ENCODE data around the gene TMEM178B.

The TMEM178B gene

DNA sequence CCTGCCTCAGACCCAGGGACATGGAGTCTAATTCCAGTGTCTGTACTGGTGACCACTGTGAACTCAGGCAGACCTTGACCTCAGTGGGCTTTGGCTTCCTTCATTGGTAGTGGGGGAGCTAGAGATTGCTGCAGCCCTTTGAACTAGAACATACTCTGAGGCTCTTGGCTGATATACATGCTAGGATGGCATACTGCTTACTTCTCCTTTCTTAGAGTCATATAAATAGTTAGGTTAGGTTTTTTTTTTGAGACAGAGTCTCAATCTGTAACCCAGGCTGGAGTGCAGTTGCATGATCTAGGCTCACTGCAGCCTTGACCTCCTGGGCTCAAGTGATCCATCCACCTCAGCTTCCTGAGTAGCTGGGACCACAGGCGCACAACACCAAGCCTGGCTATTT, 49.7 kb downstream of the TMEM178B start:
- H3K36me3 Mint-ChIP-seq (ENCODE audit: low read depth) = no peaks in the 10 kb centered on the region
- no peak overlapping the region for H3K27ac Mint-ChIP-seq
- TF ChIP-seq, protein P1, sequence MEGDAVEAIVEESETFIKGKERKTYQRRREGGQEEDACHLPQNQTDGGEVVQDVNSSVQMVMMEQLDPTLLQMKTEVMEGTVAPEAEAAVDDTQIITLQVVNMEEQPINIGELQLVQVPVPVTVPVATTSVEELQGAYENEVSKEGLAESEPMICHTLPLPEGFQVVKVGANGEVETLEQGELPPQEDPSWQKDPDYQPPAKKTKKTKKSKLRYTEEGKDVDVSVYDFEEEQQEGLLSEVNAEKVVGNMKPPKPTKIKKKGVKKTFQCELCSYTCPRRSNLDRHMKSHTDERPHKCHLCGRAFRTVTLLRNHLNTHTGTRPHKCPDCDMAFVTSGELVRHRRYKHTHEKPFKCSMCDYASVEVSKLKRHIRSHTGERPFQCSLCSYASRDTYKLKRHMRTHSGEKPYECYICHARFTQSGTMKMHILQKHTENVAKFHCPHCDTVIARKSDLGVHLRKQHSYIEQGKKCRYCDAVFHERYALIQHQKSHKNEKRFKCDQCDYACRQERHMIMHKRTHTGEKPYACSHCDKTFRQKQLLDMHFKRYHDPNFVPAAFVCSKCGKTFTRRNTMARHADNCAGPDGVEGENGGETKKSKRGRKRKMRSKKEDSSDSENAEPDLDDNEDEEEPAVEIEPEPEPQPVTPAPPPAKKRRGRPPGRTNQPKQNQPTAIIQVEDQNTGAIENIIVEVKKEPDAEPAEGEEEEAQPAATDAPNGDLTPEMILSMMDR (IDR thresholded peaks at IDR 0.05; ENCODE audit: unreplicated experiment in 3 of 3) = no peak
- H3K9me3 Mint-ChIP-seq = no peaks in the 10 kb centered on the region
- no peaks in the 10 kb centered on the region for H3K27me3 Mint-ChIP-seq (ENCODE audit: low read depth)
- H3K4me3 Mint-ChIP-seq = no peak overlapping the region
- no peaks in the 10 kb centered on the region for H3K4me1 Mint-ChIP-seq

DNA sequence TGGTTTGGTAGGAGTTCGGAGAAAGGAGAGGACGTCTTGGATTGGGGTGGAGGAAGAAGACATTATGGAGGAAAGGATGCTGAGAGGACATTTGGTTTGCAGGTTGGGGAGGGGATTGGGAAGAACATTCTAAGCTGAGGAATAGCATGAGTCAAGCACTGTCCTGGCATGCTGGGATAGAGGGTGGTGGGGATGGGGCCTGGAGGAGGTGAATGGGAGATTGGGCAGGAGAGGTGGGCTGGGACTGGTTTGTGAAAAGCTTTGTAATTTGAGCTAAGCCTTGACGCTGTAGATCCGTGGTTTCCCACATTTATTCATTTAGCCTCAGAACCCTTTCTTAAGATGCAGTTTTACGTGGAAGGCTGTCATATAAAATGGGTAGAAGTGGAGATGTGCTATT, 52.2 kb downstream of the TMEM178B start:
- Mint-ChIP-seq H3K4me3 (no peak overlapping the region), H3K4me1 (no peaks in the 10 kb centered on the region), H3K9me3 (no peaks in the 10 kb centered on the region), H3K36me3 (ENCODE audit: low read depth) (no peaks in the 10 kb centered on the region), H3K27ac (no peak overlapping the region), H3K27me3 (ENCODE audit: low read depth) (no peaks in the 10 kb centered on the region)
- TF ChIP-seq, protein P1 (IDR thresholded peaks at IDR 0.05; ENCODE audit: unreplicated experiment in 3 of 3) = no peak

DNA sequence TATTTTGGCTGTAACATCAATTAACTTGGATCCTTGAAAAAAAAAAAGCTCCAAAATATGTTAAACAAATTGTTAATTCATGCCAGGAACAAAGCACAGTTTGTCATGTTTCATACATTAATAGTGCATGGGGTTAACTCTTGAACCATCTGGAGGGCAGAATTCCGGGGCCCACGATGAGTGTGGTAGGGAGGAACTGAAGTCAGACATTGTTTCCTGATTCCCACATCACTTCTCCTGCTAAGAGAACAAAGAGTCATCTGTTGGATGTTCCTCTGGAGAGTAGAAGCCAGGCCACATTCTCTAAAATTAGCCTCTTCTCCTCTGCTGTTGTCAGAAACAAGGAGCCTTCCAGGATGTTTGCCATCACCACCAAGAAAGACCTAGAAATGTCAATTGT, 54.6 kb downstream of the TMEM178B start:
- Mint-ChIP-seq H3K4me3 (no peak overlapping the region), H3K27me3 (ENCODE audit: low read depth) (no peaks in the 10 kb centered on the region), H3K36me3 (ENCODE audit: low read depth) (no peaks in the 10 kb centered on the region), H3K27ac (no peak overlapping the region), H3K9me3 (no peaks in the 10 kb centered on the region), H3K4me1 (no peaks in the 10 kb centered on the region)
- TF ChIP-seq, protein P1 (IDR thresholded peaks at IDR 0.05; ENCODE audit: unreplicated experiment in 3 of 3) = no peak

DNA sequence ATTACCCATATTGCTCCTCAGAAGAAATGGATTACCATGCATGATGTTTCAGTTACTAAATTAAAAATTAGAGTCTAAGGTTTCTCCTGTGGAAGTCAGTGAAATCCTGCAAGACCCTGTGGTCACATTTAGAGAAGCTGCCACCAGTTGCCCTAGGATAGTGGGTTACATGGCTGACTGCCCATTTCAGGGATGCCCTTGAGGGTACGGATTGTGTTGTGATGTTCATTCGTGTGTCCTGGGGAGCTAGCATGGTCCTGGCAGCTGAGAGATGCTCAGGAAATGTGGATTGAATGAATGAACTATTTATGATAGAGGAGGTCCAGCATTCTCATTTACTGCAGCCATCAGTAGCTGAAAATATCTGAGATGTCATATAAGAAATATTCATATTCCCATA, 55.1 kb downstream of the TMEM178B start:
- Mint-ChIP-seq H3K27me3 (ENCODE audit: low read depth) (no peaks in the 10 kb centered on the region), H3K9me3 (no peaks in the 10 kb centered on the region), H3K4me3 (no peak overlapping the region)

DNA sequence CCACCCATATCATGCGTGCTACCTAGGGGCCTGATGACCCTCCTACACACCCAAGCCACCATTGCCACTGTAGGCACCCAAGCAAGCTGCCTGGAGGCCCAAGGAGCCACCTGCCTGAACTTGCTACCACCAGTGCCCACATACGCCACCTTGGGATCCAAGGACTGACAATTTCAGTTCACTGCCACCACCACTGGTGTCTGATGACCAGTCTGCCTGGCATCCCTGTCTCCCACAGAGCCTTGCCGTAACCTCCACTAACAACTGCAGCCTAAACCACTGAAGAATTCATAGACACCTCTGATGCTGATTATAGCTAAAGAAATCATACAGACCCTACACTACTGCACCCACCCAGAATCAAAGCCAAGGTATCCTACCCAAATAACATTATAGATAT, 58.8 kb downstream of the TMEM178B start:
- Mint-ChIP-seq H3K9me3 (no peaks in the 10 kb centered on the region), H3K27ac (no peak overlapping the region), H3K27me3 (ENCODE audit: low read depth) (no peaks in the 10 kb centered on the region), H3K36me3 (ENCODE audit: low read depth) (no peaks in the 10 kb centered on the region), H3K4me3 (no peak overlapping the region), H3K4me1 (no peaks in the 10 kb centered on the region)
- TF ChIP-seq, protein P1 (IDR thresholded peaks at IDR 0.05; ENCODE audit: unreplicated experiment in 3 of 3) = no peak

More for the DNA sequence above, 55.1 kb downstream of the TMEM178B start:
- Mint-ChIP-seq H3K4me1 (no peaks in the 10 kb centered on the region), H3K36me3 (ENCODE audit: low read depth) (no peaks in the 10 kb centered on the region), H3K27ac (no peak overlapping the region)
- TF ChIP-seq, protein P1 (IDR thresholded peaks at IDR 0.05; ENCODE audit: unreplicated experiment in 3 of 3) = no peak

DNA sequence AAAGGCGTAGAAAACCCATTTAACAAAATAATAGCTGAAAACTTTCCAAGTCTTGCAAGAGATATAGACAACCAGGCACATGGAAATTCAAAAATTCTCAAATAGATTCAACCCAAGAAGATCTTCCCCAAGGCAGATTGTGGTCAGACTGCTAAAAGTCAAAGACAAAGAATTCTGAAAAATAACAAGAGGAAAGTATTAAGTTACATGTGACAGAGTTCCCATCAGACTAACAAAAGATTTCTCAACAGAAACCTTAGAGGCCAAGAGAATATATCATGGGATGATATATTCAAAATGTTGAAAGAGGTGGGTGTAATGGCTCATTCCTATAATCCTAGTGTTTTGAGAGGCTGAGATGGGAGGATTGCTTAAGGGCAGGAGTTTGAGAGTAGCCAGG, 59.8 kb downstream of the TMEM178B start:
- H3K4me3 Mint-ChIP-seq = no peak overlapping the region
- TF ChIP-seq, protein P1 (IDR thresholded peaks at IDR 0.05; ENCODE audit: unreplicated experiment in 3 of 3) = no peak
- no peaks in the 10 kb centered on the region for H3K27me3 Mint-ChIP-seq (ENCODE audit: low read depth)
- H3K4me1 Mint-ChIP-seq = no peaks in the 10 kb centered on the region
- H3K9me3 Mint-ChIP-seq = no peaks in the 10 kb centered on the region
- no peak overlapping the region for H3K27ac Mint-ChIP-seq
- H3K36me3 Mint-ChIP-seq (ENCODE audit: low read depth) = no peaks in the 10 kb centered on the region
